Activated T-helper 1 cell treated with anti-CD3 and anti-CD28 coated beads, Interleukin-12 subunit alpha, Interleukin-12 subunit beta, Interleukin-2, Interleukin-4 antibody, amounts not matched to agents 30 ng/mL and 10 ng/mL and 1 ng/mL, durations not matched to agents 14 hours and 24 hours and 36 hours (primary cell): ENCODE results near the gene ABCA8. TPM values are rescaled to one million over a fixed set of nuclear protein-coding genes. Genes with fewer than 3 reads are reported as not detected.

Source experiments
- DNase-seq: peaks from one replicate; pipeline ENCODE4 v3.0.0; 2021; ENCODE audit warnings: low spot score
- H3K27ac Mint-ChIP-seq: one replicate; pipeline ENCODE4 v1.8.0; 2021; ENCODE audit warnings: mild to moderate bottlenecking, mixed read lengths
- H3K27me3 Mint-ChIP-seq: one replicate; pipeline ENCODE4 v1.8.0; 2022; ENCODE audit warnings: mild to moderate bottlenecking, moderate library complexity, mixed read lengths; ENCODE audit not compliant: insufficient read depth
- H3K36me3 Mint-ChIP-seq: one replicate; pipeline ENCODE4 v1.8.0; 2021; ENCODE audit warnings: low read depth, mixed read lengths
- H3K4me1 Mint-ChIP-seq: one replicate; pipeline ENCODE4 v1.8.0; 2021; ENCODE audit warnings: low read depth, mixed read lengths
- H3K4me3 Mint-ChIP-seq: one replicate; pipeline ENCODE4 v1.8.0; 2021; ENCODE audit warnings: mild to moderate bottlenecking, moderate library complexity, mixed read lengths
- H3K9me3 Mint-ChIP-seq: one replicate; pipeline ENCODE4 v1.8.0; 2021; ENCODE audit warnings: mixed read lengths
- intact Hi-C: fragments of 100-400 bp; cut with micrococcal nuclease; formaldehyde crosslinking; loops from one replicate; pipeline ENCODE4 v1.15.1; 2024
- total RNA-seq: library from RNA; stranded (reverse); gene quantifications from 2 replicates; pipeline ENCODE4 v1.2.3, GENCODE V29; 2022

The ABCA8 gene
- total RNA-seq, 1 donor from 2014 or later, result not detected

GRCh38 chr17:68851890-68852289, 103.3 kb downstream of the ABCA8 start:
- no peak for DNase-seq
- intact Hi-C loops, result no loop called here
- H3K27ac Mint-ChIP-seq, result no peak overlapping the region
- no peak overlapping the region for H3K4me3 Mint-ChIP-seq
- H3K4me1 Mint-ChIP-seq, result no peaks in the 10 kb centered on the region
- H3K9me3 Mint-ChIP-seq, result no peaks in the 10 kb centered on the region
- H3K36me3 Mint-ChIP-seq, result no peaks in the 10 kb centered on the region
- no peaks in the 10 kb centered on the region for H3K27me3 Mint-ChIP-seq

- Mint-ChIP-seq H3K36me3 (no peaks in the 10 kb centered on the region), H3K9me3 (no peaks in the 10 kb centered on the region), H3K27ac (no peak overlapping the region), H3K27me3 (no peaks in the 10 kb centered on the region), H3K4me1 (no peaks in the 10 kb centered on the region), H3K4me3 (no peak overlapping the region)
- intact Hi-C loops, result no loop called here
- DNase-seq, result no peak
These were observed 104.3 kb downstream of the ABCA8 start for GRCh38 chr17:68850749-68851510.

GRCh38 chr17:68849673-68850610, 105.2 kb downstream of the ABCA8 start:
- Mint-ChIP-seq H3K4me3 (no peak overlapping the region), H3K9me3 (no peaks in the 10 kb centered on the region), H3K27ac (no peak overlapping the region), H3K36me3 (no peaks in the 10 kb centered on the region), H3K4me1 (no peaks in the 10 kb centered on the region), H3K27me3 (no peaks in the 10 kb centered on the region)
- no peak for DNase-seq
- intact Hi-C loops, result no loop called here

GRCh38 chr17:68847711-68848110, 107.5 kb downstream of the ABCA8 start:
- Mint-ChIP-seq H3K9me3 (no peaks in the 10 kb centered on the region), H3K27me3 (no peaks in the 10 kb centered on the region), H3K36me3 (no peaks in the 10 kb centered on the region), H3K4me1 (no peaks in the 10 kb centered on the region), H3K4me3 (no peak overlapping the region), H3K27ac (no peak overlapping the region)
- DNase-seq, result no peak
- intact Hi-C loops, result no loop called here

- H3K36me3 Mint-ChIP-seq, result no peaks in the 10 kb centered on the region
- no peak overlapping the region for H3K27ac Mint-ChIP-seq
- no peak overlapping the region for H3K4me3 Mint-ChIP-seq
- intact Hi-C loops, result no loop called here
- no peaks in the 10 kb centered on the region for H3K9me3 Mint-ChIP-seq
- H3K27me3 Mint-ChIP-seq, result no peaks in the 10 kb centered on the region
- DNase-seq, result no peak
- no peaks in the 10 kb centered on the region for H3K4me1 Mint-ChIP-seq
These were observed 111.7 kb downstream of the ABCA8 start for GRCh38 chr17:68843522-68843921.

- no peaks in the 10 kb centered on the region for H3K27me3 Mint-ChIP-seq
- H3K36me3 Mint-ChIP-seq, result no peaks in the 10 kb centered on the region
- intact Hi-C loops, result no loop called here
- no peak overlapping the region for H3K4me3 Mint-ChIP-seq
- no peaks in the 10 kb centered on the region for H3K9me3 Mint-ChIP-seq
- H3K4me1 Mint-ChIP-seq, result no peaks in the 10 kb centered on the region
- no peak for DNase-seq
- H3K27ac Mint-ChIP-seq, result no peak overlapping the region
These were observed 115.1 kb downstream of the ABCA8 start for GRCh38 chr17:68840073-68840472.

GRCh38 chr17:68835071-68835470, 120.1 kb downstream of the ABCA8 start:
- Mint-ChIP-seq H3K9me3 (no peaks in the 10 kb centered on the region), H3K36me3 (no peaks in the 10 kb centered on the region), H3K4me1 (no peaks in the 10 kb centered on the region), H3K27ac (no peak overlapping the region), H3K4me3 (no peak overlapping the region), H3K27me3 (peaks cover 2% of the 10 kb centered on the region)
- DNase-seq, result no peak
- intact Hi-C loops, result no loop called here

GRCh38 chr17:68834328-68834836, 120.8 kb downstream of the ABCA8 start:
- no peaks in the 10 kb centered on the region for H3K9me3 Mint-ChIP-seq
- H3K4me3 Mint-ChIP-seq, result no peak overlapping the region
- intact Hi-C loops, result no loop called here
- H3K27ac Mint-ChIP-seq, result no peak overlapping the region
- no peaks in the 10 kb centered on the region for H3K36me3 Mint-ChIP-seq
- DNase-seq, result no peak
- no peaks in the 10 kb centered on the region for H3K4me1 Mint-ChIP-seq
- peaks cover 2% of the 10 kb centered on the region for H3K27me3 Mint-ChIP-seq

- no peak overlapping the region for H3K4me3 Mint-ChIP-seq
- no peaks in the 10 kb centered on the region for H3K36me3 Mint-ChIP-seq
- no peak overlapping the region for H3K27ac Mint-ChIP-seq
- no peaks in the 10 kb centered on the region for H3K9me3 Mint-ChIP-seq
- DNase-seq, result no peak
- H3K4me1 Mint-ChIP-seq, result no peaks in the 10 kb centered on the region
- peaks cover 2% of the 10 kb centered on the region for H3K27me3 Mint-ChIP-seq
- intact Hi-C loops, result no loop called here
These were observed 122.9 kb downstream of the ABCA8 start for GRCh38 chr17:68832109-68832802.

GRCh38 chr17:68831170-68831569, 124.0 kb downstream of the ABCA8 start:
- H3K4me1 Mint-ChIP-seq, result no peaks in the 10 kb centered on the region
- intact Hi-C loops, result no loop called here
- H3K9me3 Mint-ChIP-seq, result no peaks in the 10 kb centered on the region
- no peak overlapping the region for H3K4me3 Mint-ChIP-seq
- no peak for DNase-seq
- no peak overlapping the region for H3K27ac Mint-ChIP-seq
- H3K27me3 Mint-ChIP-seq, result peaks cover 2% of the 10 kb centered on the region
- no peaks in the 10 kb centered on the region for H3K36me3 Mint-ChIP-seq

GRCh38 chr17:68830313-68830712, 124.9 kb downstream of the ABCA8 start:
- DNase-seq, result no peak
- Mint-ChIP-seq H3K27me3 (peaks cover 2% of the 10 kb centered on the region), H3K4me1 (no peaks in the 10 kb centered on the region), H3K36me3 (no peaks in the 10 kb centered on the region), H3K9me3 (no peaks in the 10 kb centered on the region), H3K27ac (no peak overlapping the region), H3K4me3 (no peak overlapping the region)
- intact Hi-C loops, result no loop called here

- intact Hi-C loops, result no loop called here
- H3K4me1 Mint-ChIP-seq, result no peaks in the 10 kb centered on the region
These were observed 126.0 kb downstream of the ABCA8 start for GRCh38 chr17:68829211-68829610.

More at GRCh38 chr17:68829211-68829610, 126.0 kb downstream of the ABCA8 start:
- no peak for DNase-seq
- no peaks in the 10 kb centered on the region for H3K36me3 Mint-ChIP-seq
- H3K27me3 Mint-ChIP-seq, result peaks cover 2% of the 10 kb centered on the region
- no peak overlapping the region for H3K4me3 Mint-ChIP-seq
- H3K27ac Mint-ChIP-seq, result no peak overlapping the region
- H3K9me3 Mint-ChIP-seq, result no peaks in the 10 kb centered on the region
